DND-41 (cell line): ENCODE data around the gene CKMT1B.
"Not testable (repeated sequence)": the region's sequence is repeated elsewhere in the genome, so short reads cannot be mapped to it uniquely, and the experiment has no call there.

Source experiments
- EZH2 ChIP-seq: IDR thresholded peaks from 3 replicates; pipeline ENCODE4 v1.6.1; 2012; ENCODE audit warnings: borderline replicate concordance, low read depth, mild to moderate bottlenecking, moderate library complexity, low read length, inconsistent platforms; ENCODE audit not compliant: severe bottlenecking
- TF ChIP-seq, protein P1 (sequence below): IDR thresholded peaks from 2 replicates; pipeline ENCODE4 v1.5.1; 2012; ENCODE audit warnings: borderline replicate concordance, low read length, moderate library complexity, mild to moderate bottlenecking; ENCODE audit not compliant: poor library complexity, severe bottlenecking; ENCODE audit errors: extremely low read depth

GRCh38 chr15:43563793-43564192 is 30.0 kb upstream of the CKMT1B start:
- TF ChIP-seq, protein P1, sequence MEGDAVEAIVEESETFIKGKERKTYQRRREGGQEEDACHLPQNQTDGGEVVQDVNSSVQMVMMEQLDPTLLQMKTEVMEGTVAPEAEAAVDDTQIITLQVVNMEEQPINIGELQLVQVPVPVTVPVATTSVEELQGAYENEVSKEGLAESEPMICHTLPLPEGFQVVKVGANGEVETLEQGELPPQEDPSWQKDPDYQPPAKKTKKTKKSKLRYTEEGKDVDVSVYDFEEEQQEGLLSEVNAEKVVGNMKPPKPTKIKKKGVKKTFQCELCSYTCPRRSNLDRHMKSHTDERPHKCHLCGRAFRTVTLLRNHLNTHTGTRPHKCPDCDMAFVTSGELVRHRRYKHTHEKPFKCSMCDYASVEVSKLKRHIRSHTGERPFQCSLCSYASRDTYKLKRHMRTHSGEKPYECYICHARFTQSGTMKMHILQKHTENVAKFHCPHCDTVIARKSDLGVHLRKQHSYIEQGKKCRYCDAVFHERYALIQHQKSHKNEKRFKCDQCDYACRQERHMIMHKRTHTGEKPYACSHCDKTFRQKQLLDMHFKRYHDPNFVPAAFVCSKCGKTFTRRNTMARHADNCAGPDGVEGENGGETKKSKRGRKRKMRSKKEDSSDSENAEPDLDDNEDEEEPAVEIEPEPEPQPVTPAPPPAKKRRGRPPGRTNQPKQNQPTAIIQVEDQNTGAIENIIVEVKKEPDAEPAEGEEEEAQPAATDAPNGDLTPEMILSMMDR = not testable (repeated sequence)
- not testable (repeated sequence) for TF ChIP-seq EZH2
